Ovary (tissue), 3 donors: ENCODE measurements around the gene ARHGEF10L.

Experiments
- EP300 ChIP-seq: sonication (generic); formaldehyde crosslinking; IDR thresholded peaks from one replicate; pipeline ENCODE4 v1.6.1; 2017; ENCODE audit warnings: antibody characterized with exemption
- POLR2A ChIP-seq: fragments of 450-650 bp; IDR thresholded peaks from one replicate; pipeline ENCODE4 v1.6.1; 2017; ENCODE audit warnings: antibody characterized with exemption, mild to moderate bottlenecking, moderate library complexity
- TF ChIP-seq, protein P1 (sequence below), 3 donors: fragments of 450-650 bp in 2 of 3; fragments of 200-600 bp in 1 of 3; IDR thresholded peaks; one replicate each; pipeline versions ENCODE4 v1.5.1 to v1.8.0; 2016 to 2022; ENCODE audit warnings: antibody characterized with exemption in 3 of 3, mild to moderate bottlenecking in 1 of 3
- donor health status: DM: no; HTN: no; CAD: no.

GRCh38 chr1:17642943-17643342, 103.4 kb downstream of the ARHGEF10L start:
- TF ChIP-seq, protein P1, sequence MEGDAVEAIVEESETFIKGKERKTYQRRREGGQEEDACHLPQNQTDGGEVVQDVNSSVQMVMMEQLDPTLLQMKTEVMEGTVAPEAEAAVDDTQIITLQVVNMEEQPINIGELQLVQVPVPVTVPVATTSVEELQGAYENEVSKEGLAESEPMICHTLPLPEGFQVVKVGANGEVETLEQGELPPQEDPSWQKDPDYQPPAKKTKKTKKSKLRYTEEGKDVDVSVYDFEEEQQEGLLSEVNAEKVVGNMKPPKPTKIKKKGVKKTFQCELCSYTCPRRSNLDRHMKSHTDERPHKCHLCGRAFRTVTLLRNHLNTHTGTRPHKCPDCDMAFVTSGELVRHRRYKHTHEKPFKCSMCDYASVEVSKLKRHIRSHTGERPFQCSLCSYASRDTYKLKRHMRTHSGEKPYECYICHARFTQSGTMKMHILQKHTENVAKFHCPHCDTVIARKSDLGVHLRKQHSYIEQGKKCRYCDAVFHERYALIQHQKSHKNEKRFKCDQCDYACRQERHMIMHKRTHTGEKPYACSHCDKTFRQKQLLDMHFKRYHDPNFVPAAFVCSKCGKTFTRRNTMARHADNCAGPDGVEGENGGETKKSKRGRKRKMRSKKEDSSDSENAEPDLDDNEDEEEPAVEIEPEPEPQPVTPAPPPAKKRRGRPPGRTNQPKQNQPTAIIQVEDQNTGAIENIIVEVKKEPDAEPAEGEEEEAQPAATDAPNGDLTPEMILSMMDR (IDR thresholded peaks at IDR 0.05), result no peak
- TF ChIP-seq POLR2A (no peak), EP300 (no peak)
